SK-N-MC (cell line): ENCODE results near the gene NCKAP5.

ENCODE experiments used
- EZH2 ChIP-seq: fragments of 200-600 bp; sonication (generic); IDR thresholded peaks from one replicate; pipeline ENCODE4 v1.6.1; 2017; ENCODE audit warnings: antibody characterized with exemption
- FOXP2 ChIP-seq: optimal IDR thresholded peaks from 2 replicates; pipeline ENCODE3; 2011; ENCODE audit warnings: mild to moderate bottlenecking, moderate library complexity; ENCODE audit not compliant: insufficient read depth; ENCODE audit errors: extremely low read length, control extremely low read depth
- POLR2AphosphoS5 ChIP-seq: IDR thresholded peaks from 2 replicates; pipeline ENCODE4 v1.6.1; 2012; ENCODE audit warnings: mild to moderate bottlenecking, low read depth, low read length, borderline replicate concordance

DNA sequence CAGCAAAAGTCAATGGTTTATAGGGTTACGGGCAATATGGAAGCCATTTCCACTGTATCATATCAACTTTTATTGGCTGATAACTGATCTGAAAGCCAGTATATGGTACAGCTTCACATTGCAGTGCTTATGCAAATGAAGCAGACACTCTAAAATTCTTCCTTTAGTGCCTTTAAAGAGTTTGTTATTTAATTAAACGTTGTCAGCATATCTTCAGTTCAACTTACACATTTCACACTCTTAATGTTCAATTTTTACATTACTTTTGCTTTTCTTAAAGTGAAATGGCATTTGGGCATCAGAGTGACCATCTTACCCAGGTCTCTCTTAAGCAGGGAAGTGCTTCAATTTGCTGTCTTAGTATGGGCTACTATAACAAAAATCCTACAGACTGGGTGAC lies 420.1 kb downstream of the NCKAP5 start:
- TF ChIP-seq EZH2 (no peak), POLR2AphosphoS5 (no peak), FOXP2 (no peak)
